HG02885 (cell line): Measurements from ENCODE around the gene CMTM7.

ENCODE experiments used
- ATAC-seq: cut with Tn5 transposase; IDR thresholded peaks from one replicate; pipeline ENCODE4 v1.9.1; 2021; ENCODE audit warnings: mild to moderate bottlenecking; ENCODE audit not compliant: unreplicated experiment, poor library complexity

Gene CMTM7

GRCh38 chr3:32411442-32411841 is 19.8 kb downstream of the CMTM7 start:
- no peak for ATAC-seq

- ATAC-seq, result no peak
These were observed 21.2 kb downstream of the CMTM7 start for GRCh38 chr3:32412887-32413286.

- ATAC-seq, result no peak
These were observed 22.3 kb downstream of the CMTM7 start for GRCh38 chr3:32413845-32414521.

GRCh38 chr3:32414522-32415202 is 23.0 kb downstream of the CMTM7 start:
- peak; percentile 66 for ATAC-seq

GRCh38 chr3:32419742-32420125 is 28.1 kb downstream of the CMTM7 start:
- no peak for ATAC-seq

- peak; percentile 79 for ATAC-seq
These were observed 28.7 kb downstream of the CMTM7 start for GRCh38 chr3:32420126-32421038.

GRCh38 chr3:32421185-32421584 is 29.5 kb downstream of the CMTM7 start:
- no peak for ATAC-seq

GRCh38 chr3:32421991-32422859 is 30.6 kb downstream of the CMTM7 start:
- ATAC-seq, result no peak

- ATAC-seq, result no peak
These were observed 31.3 kb downstream of the CMTM7 start for GRCh38 chr3:32422943-32423342.

- no peak for ATAC-seq
These were observed 31.9 kb downstream of the CMTM7 start for GRCh38 chr3:32423534-32423933.

- no peak for ATAC-seq
These were observed 32.4 kb downstream of the CMTM7 start for GRCh38 chr3:32423956-32424557.

GRCh38 chr3:32424581-32425250 is 33.1 kb downstream of the CMTM7 start:
- no peak for ATAC-seq

GRCh38 chr3:32428092-32429068 is 36.7 kb downstream of the CMTM7 start:
- peak; percentile 72 for ATAC-seq

- ATAC-seq, result no peak
These were observed 39.2 kb downstream of the CMTM7 start for GRCh38 chr3:32430900-32431299.

GRCh38 chr3:32431481-32431880 is 39.8 kb downstream of the CMTM7 start:
- ATAC-seq, result no peak

GRCh38 chr3:32432045-32432710 is 40.5 kb downstream of the CMTM7 start:
- ATAC-seq, result no peak

GRCh38 chr3:32432711-32433530 is 41.3 kb downstream of the CMTM7 start:
- ATAC-seq, result peak; percentile 43
